AG09309 (cell line): Measurements from ENCODE around the gene LMF1.

ENCODE experiments used
- DNase-seq: peaks from one replicate; pipeline ENCODE4 v3.0.0-alpha.2; 2010; ENCODE audit warnings: low read depth
- H3K4me3 ChIP-seq: 2 replicates; pipeline ENCODE4 v1.5.1; 2011; ENCODE audit warnings: mild to moderate bottlenecking, low read depth, low read length, moderate library complexity; ENCODE audit not compliant: control insufficient read depth
- TF ChIP-seq, protein P1 (sequence below): IDR thresholded peaks from 2 replicates; pipeline ENCODE4 v1.5.1; 2011; ENCODE audit warnings: mild to moderate bottlenecking, low read depth, low read length, inconsistent platforms; ENCODE audit not compliant: insufficient read depth, control insufficient read depth; ENCODE audit errors: missing control alignments

LMF1 gene

DNA sequence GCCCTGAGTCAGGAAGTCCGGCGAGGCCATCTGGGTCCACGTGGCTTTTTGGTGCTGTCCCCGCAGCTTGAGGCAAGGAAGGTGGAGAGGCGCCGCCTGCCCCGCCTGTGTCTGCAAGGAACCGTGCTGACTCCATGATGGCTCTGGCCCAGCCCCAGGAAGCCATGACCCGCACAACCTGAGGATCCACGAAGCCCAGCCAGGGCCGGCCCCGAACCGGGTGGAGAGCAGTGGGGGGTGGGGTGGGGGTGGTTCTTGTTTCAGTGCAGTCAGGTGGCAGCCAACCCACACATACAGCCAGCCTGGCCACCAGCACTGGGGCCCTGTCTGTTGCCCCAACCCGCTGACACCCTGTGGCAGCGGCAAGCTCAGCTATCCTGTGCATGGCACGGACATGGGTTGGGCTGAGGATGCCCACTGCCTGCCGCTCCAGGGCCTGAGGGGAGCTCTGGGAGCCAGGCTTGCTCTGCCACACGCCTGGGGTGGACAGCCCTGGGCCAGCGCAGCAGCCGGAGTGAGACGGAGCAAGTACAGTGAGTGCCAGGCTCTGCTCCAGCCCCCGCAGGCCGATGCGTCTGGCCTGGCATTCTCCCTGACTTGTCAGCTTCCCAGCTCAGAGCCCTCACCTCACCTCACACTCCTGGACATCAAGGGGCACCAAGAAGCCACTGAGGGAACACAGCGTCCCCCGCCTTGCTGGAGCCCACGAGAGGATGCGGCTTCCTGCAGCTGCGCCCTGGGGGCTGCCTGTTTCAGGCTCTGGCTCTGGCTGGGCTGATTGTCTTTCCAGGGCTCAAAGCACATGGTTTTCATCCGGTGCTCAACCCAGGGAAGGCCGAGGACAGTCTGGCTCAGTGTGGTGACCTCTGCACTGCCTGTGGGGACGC lies 68.8 kb downstream of the LMF1 start:
- TF ChIP-seq, protein P1, sequence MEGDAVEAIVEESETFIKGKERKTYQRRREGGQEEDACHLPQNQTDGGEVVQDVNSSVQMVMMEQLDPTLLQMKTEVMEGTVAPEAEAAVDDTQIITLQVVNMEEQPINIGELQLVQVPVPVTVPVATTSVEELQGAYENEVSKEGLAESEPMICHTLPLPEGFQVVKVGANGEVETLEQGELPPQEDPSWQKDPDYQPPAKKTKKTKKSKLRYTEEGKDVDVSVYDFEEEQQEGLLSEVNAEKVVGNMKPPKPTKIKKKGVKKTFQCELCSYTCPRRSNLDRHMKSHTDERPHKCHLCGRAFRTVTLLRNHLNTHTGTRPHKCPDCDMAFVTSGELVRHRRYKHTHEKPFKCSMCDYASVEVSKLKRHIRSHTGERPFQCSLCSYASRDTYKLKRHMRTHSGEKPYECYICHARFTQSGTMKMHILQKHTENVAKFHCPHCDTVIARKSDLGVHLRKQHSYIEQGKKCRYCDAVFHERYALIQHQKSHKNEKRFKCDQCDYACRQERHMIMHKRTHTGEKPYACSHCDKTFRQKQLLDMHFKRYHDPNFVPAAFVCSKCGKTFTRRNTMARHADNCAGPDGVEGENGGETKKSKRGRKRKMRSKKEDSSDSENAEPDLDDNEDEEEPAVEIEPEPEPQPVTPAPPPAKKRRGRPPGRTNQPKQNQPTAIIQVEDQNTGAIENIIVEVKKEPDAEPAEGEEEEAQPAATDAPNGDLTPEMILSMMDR, result no peak
- no peak for DNase-seq

DNA sequence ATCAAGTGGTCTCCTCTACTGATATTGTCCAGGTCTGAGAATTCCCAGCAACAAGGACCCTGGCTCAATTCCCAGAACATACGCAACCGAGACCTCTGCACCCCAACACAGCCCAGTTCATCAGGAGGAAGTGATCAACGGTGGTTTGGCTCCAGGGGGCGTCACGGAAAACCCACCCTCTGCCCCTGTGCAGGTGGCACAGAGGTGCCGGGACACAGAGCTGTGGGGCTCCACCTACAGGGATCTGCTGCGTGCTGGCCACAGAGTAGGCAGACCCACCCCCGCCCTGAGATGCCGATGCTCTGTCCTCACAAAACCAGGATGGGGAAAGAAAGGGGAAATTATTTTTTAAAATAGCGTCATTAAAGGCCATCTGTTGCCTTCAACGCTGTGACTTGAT lies 69.6 kb downstream of the LMF1 start:
- DNase-seq, result no peak
- TF ChIP-seq, protein P1, result no peak
- H3K4me3 ChIP-seq, result no peak overlapping the region

More for the DNA sequence above, 68.8 kb downstream of the LMF1 start:
- no peak overlapping the region for H3K4me3 ChIP-seq

DNA sequence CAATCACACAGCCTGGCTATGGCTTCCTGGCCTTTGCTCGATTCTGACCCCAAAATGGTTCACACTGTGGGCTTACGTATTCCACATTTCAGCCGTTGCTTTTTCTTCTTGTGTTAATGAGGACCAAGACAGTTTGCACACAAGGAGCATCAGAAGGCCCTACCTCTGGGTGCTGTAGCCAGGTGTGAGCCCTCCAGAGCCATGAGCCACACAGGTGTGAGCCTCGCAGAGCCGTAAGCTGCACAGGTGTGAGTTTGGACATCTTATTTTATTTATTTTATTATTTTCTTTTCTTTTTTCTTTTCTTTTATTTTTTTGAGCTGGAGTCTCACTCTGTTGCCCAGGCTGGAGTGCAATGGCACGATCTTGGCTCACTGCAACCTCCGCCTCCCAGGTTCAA lies 70.6 kb downstream of the LMF1 start:
- no peak for DNase-seq
- no peak overlapping the region for H3K4me3 ChIP-seq
- TF ChIP-seq, protein P1, result no peak

DNA sequence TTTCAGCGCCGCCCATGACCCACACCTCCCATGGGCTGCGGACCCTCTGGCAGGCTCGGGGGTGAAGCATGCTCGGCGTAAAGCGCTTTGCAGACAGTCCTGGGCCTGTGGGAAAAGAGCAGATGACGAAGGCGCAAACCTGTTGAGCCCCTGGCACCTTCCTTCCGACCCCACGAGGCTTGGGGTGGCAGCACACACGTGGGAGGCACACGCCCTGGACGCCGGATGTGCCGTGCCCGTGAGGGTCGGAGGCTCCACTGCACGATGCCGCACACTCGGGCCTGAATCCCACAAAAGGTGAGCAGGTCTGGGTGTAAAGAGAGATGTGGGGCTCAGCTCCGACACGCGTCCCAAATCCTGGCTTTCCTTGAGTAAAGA lies 71.1 kb downstream of the LMF1 start:
- TF ChIP-seq, protein P1, result no peak
- no peak overlapping the region for H3K4me3 ChIP-seq
- no peak for DNase-seq

DNA sequence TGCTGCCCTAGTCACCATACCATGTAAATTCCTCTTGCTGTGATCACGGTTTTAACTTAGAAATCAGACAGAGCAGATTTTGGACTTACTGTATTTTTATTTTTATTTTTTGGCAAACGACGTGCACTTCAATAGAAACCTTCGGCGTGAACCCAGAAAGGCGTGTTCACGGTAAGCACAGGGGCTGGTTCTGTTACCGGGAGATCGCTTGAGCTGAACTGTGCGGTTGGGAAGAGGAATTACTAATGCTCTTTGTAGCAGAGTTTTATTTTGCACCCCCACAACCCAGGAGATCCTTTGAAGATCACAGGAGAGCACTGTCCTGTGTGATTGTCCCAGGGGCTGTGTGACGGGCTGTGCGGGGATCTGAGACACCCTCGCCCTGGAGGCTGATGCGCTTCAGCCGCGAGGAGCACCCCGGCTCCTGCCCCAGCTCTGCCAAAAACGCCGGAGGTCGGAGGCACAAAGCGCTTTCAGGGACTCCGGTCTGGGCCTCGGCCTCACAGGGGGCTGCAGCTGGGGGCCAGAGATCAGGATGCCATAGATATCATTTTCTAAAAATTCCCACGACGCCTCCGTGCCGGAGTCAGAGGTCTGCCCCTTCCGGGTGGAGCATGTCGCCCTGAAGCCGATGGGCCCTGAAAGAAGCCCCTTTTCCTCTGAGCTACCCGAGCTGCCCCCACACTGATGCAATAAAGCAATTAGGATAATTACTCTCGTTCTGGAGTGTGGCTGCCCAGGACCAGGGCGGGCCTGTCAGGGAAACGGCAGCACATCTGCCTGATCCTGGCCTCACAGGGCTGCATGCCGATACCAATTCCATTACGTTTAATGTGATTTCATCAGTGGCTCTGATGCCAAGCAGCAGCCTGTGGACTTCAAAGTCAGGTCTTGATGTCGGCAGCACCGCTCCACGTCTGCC lies 71.8 kb downstream of the LMF1 start:
- DNase-seq, result no peak
- no peak overlapping the region for H3K4me3 ChIP-seq
- TF ChIP-seq, protein P1, result no peak

DNA sequence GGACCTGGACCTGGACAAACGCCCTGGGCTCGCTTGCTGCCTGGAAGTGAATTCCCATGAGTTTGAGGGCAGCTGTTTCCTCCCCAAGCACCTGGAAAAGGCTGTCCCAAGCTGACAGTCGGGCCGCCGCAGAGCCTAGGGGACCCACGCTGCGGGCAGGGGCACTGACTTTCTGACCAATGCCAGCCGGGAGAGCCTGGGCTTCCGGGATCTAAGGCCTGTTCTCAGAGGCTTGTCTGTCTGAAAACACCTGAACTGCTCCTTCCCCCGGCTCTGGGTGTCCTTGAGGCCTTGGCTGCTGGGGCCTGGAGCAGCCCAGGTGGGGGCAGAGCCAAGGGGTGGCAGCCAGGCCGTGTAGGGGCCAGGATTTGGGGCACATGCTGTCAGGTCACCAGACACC lies 72.6 kb downstream of the LMF1 start:
- TF ChIP-seq, protein P1, result no peak

More for the DNA sequence above, 72.6 kb downstream of the LMF1 start:
- no peak for DNase-seq
- H3K4me3 ChIP-seq, result no peak overlapping the region
